Stimulated activated memory B cell treated with anti-CD40 and anti-IgM and Interleukin-4, amounts not matched to agents 10 μg/mL and 1 μg/mL and 100 μg/mL, for 72 hours (primary cell): Measurements from ENCODE around the gene PDZD4.

Experiments
- ATAC-seq: fragments of 150-1000 bp; cut with Tn5 transposase; 2 replicates; pipeline ENCODE4 v1.10.0; 2021
- H3K27ac Mint-ChIP-seq: one replicate; pipeline ENCODE4 v1.8.0; 2022; ENCODE audit warnings: mild to moderate bottlenecking, mixed read lengths
- H3K27me3 Mint-ChIP-seq: one replicate; pipeline ENCODE4 v1.8.0; 2022; ENCODE audit warnings: mixed read lengths
- H3K36me3 Mint-ChIP-seq: one replicate; pipeline ENCODE4 v1.8.0; 2022; ENCODE audit warnings: mixed read lengths
- H3K4me1 Mint-ChIP-seq: one replicate; pipeline ENCODE4 v1.8.0; 2022; ENCODE audit warnings: mixed read lengths
- H3K4me3 Mint-ChIP-seq: one replicate; pipeline ENCODE4 v1.8.0; 2022; ENCODE audit warnings: mild to moderate bottlenecking, moderate library complexity, mixed read lengths
- H3K9me3 Mint-ChIP-seq: one replicate; pipeline ENCODE4 v1.8.0; 2022; ENCODE audit warnings: mixed read lengths

Gene PDZD4

DNA sequence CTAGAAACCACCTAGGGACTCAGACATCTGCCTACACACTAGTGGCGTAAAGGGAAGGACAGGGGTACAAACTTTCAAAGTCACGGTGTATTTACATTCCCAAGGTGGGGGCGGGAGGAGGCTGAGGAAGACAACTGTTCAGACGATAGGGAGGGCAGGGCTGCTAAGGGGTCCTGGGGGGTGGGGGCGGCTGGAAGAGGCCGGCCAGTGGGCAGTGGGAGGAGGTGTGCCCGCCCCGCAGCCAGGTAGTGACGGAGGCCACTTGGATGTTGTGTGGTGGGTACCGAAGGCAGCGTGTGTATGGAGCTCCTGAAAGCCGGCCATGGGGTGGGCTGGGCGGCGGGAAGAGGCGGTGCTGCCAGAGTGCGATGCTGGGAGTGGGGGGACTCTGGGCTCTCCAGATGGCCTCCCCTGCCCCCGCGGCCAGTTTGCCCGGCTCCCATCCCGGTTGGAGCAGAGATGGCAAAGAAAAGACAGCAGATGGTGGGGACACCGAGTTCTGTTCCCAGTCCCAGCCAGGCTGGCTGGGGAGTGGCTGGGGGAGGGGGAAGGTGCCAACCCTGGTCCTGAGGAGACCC, 31.5 kb upstream of the PDZD4 start:
- no peak for ATAC-seq
- H3K36me3 Mint-ChIP-seq, result peaks cover 6% of the 10 kb centered on the region
- no peaks in the 10 kb centered on the region for H3K9me3 Mint-ChIP-seq
- H3K4me1 Mint-ChIP-seq, result peaks cover 17% of the 10 kb centered on the region
- peaks cover 9% of the 10 kb centered on the region for H3K27me3 Mint-ChIP-seq
- H3K4me3 Mint-ChIP-seq, result no peak overlapping the region
- no peak overlapping the region for H3K27ac Mint-ChIP-seq

DNA sequence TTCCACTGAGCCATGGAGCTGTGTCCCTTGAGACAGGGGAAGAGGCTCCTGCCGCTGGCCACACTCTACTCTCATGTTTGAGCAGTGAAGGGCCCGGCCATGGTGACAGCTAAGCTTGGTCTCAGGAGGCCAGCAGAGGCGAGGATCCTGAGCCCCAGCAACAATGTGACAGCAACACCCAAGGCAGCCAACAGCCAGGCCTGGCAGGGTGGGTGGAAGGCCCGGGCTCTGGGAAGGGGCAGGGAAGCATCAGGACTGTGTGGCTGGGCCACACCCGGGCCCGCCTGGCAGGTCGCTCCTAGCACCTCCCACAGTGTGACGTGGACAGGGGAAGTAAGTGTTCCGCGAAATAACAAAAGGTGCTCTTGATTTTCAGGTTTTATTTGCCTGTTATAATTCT, 30.8 kb upstream of the PDZD4 start:
- no peaks in the 10 kb centered on the region for H3K9me3 Mint-ChIP-seq
- H3K4me1 Mint-ChIP-seq, result peaks cover 18% of the 10 kb centered on the region
- peaks cover 6% of the 10 kb centered on the region for H3K36me3 Mint-ChIP-seq
- H3K27ac Mint-ChIP-seq, result no peak overlapping the region
- no peak overlapping the region for H3K4me3 Mint-ChIP-seq
- H3K27me3 Mint-ChIP-seq, result peaks cover 12% of the 10 kb centered on the region
- ATAC-seq, result no peak

DNA sequence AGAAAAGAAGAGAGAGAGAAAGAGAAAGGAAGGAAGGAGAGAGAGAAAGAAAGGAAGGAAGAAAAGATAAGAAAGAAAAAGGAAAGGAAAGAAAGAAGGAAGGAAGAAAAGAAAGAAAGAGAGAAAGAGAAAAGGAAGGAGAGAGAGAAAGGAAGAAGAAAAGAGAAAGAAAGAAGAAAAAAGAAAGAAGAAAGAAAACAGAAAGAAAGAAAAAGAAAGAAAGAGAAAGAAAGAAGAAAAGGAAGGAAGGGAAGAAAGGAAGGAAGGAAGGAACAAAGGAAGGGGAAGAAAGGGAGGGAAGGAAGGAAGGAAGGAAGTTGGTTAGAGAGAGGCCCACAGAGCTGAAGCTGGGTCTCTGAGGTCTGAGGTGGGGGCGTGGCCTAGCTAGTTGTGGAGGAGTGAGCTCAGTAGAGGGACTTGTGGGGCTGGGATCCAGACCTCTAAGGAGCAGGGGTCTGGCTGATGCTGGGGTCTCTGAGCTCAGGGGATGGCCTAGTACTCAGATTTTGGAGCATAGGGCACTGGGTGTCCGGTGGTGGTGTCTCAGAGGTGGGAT, 27.1 kb upstream of the PDZD4 start:
- H3K4me3 Mint-ChIP-seq, result no peak overlapping the region

GRCh38 chrX:153854702-153855101, 24.4 kb upstream of the PDZD4 start:
- H3K27me3 Mint-ChIP-seq, result peaks cover 31% of the 10 kb centered on the region
- peaks cover 10% of the 10 kb centered on the region for H3K4me1 Mint-ChIP-seq
- H3K4me3 Mint-ChIP-seq, result no peak overlapping the region
- H3K9me3 Mint-ChIP-seq, result no peaks in the 10 kb centered on the region
- no peak for ATAC-seq
- H3K36me3 Mint-ChIP-seq, result no peaks in the 10 kb centered on the region
- no peak overlapping the region for H3K27ac Mint-ChIP-seq

More for the DNA sequence above, 27.1 kb upstream of the PDZD4 start:
- Mint-ChIP-seq H3K27ac (no peak overlapping the region), H3K36me3 (no peaks in the 10 kb centered on the region), H3K4me1 (peaks cover 18% of the 10 kb centered on the region), H3K9me3 (no peaks in the 10 kb centered on the region), H3K27me3 (peaks cover 13% of the 10 kb centered on the region)
- ATAC-seq, result no peak

- no peaks in the 10 kb centered on the region for H3K9me3 Mint-ChIP-seq
- H3K27me3 Mint-ChIP-seq, result peaks cover 31% of the 10 kb centered on the region
- ATAC-seq, result no peak
- H3K36me3 Mint-ChIP-seq, result no peaks in the 10 kb centered on the region
- H3K4me3 Mint-ChIP-seq, result no peak overlapping the region
- no peak overlapping the region for H3K27ac Mint-ChIP-seq
- peaks cover 10% of the 10 kb centered on the region for H3K4me1 Mint-ChIP-seq
Measured at GRCh38 chrX:153853902-153854267, 23.5 kb upstream of the PDZD4 start.

DNA sequence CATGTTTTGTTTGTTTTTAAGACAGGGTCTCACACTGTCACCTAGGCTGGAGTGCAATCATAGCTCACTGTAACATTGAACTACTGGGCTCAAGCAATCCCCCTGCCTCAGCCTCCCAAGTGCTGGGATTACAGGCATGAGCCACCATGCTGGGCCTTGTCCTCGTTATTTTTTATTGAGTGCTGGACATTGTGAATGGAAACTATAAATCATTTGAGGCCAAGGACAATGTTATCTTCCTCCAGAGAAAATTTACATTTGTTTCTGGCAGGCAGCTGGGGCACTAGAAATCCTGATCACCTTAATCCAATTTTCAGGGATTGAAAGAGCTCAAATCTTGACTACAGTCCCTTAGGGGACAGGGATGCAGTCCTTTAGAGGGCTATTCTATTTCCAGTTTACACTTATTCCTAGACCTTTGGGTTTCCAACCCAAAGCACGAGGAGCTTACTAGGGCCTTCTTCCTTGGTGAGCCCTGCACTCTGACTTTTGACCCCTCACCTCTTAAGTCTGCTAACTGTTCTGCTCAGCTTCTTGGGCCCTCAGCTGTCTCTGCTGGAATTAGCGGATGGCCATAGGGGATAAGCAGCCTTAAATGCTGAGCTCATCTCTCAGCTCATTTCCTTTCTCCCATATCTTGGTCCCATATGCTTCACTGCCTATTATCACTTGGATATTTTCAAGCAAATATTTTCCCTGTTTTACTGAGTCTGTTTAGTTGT, 23.0 kb upstream of the PDZD4 start:
- Mint-ChIP-seq H3K27ac (no peak overlapping the region), H3K9me3 (no peaks in the 10 kb centered on the region), H3K27me3 (peaks cover 31% of the 10 kb centered on the region), H3K4me1 (peaks cover 10% of the 10 kb centered on the region), H3K4me3 (no peak overlapping the region), H3K36me3 (no peaks in the 10 kb centered on the region)
- no peak for ATAC-seq

- no peaks in the 10 kb centered on the region for H3K9me3 Mint-ChIP-seq
- ATAC-seq, result no peak
- no peak overlapping the region for H3K27ac Mint-ChIP-seq
- H3K36me3 Mint-ChIP-seq, result no peaks in the 10 kb centered on the region
- H3K4me1 Mint-ChIP-seq, result peaks cover 2% of the 10 kb centered on the region
- H3K27me3 Mint-ChIP-seq, result peaks cover 23% of the 10 kb centered on the region
- H3K4me3 Mint-ChIP-seq, result no peak overlapping the region
Measured at GRCh38 chrX:153851981-153852380, 21.6 kb upstream of the PDZD4 start.

- peaks cover 25% of the 10 kb centered on the region for H3K27me3 Mint-ChIP-seq
- H3K4me1 Mint-ChIP-seq, result peaks cover 7% of the 10 kb centered on the region
- no peaks in the 10 kb centered on the region for H3K36me3 Mint-ChIP-seq
- no peak overlapping the region for H3K27ac Mint-ChIP-seq
- no peak for ATAC-seq
- no peak overlapping the region for H3K4me3 Mint-ChIP-seq
- no peaks in the 10 kb centered on the region for H3K9me3 Mint-ChIP-seq
Measured at GRCh38 chrX:153848325-153848724, 18.0 kb upstream of the PDZD4 start.

DNA sequence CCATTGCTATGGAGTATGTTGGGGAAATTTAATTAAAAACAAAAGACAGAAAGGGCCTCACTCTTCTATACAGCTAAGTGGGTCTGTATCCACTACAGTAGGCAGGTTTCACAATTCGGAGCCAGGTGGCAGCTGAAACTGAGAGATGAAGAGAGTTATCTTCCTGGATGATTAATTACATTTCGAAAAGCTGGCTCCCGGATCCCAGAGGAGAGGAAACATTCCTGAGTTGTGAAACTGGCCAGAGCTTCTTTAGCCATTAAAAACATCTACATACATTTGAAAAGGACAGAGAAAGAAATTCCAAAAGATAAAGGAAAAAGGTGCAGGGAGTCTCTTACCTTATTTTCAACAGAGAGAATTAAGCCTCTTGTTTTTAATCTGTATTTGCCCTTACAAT, 15.5 kb upstream of the PDZD4 start:
- no peak overlapping the region for H3K4me3 Mint-ChIP-seq
- H3K36me3 Mint-ChIP-seq, result no peaks in the 10 kb centered on the region
- H3K4me1 Mint-ChIP-seq, result peaks cover 7% of the 10 kb centered on the region
- H3K27ac Mint-ChIP-seq, result no peak overlapping the region
- peaks cover 13% of the 10 kb centered on the region for H3K27me3 Mint-ChIP-seq
- H3K9me3 Mint-ChIP-seq, result no peaks in the 10 kb centered on the region
- no peak for ATAC-seq

DNA sequence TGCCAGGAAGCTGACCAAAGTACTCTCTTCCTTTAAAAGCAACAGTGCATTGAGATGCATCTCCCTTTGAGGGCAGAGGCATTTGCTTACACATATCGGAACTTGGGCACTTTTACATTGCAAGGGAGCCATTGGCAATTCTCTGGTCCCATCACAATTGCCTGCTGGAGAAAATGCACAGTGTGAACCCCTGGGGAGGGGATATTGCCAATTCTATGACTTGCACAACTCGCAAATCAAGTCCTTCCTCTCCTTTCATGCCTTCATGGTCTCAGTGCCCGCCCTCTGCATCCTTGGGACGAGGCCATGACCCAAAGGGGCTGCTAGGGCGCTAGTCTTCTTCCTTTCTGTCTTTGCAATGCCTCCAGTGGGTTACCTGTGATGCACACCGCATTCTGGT, 14.9 kb upstream of the PDZD4 start:
- Mint-ChIP-seq H3K27me3 (peaks cover 11% of the 10 kb centered on the region), H3K9me3 (no peaks in the 10 kb centered on the region), H3K27ac (no peak overlapping the region), H3K4me3 (no peak overlapping the region), H3K4me1 (peaks cover 7% of the 10 kb centered on the region), H3K36me3 (no peaks in the 10 kb centered on the region)
- no peak for ATAC-seq

- Mint-ChIP-seq H3K27me3 (peaks cover 11% of the 10 kb centered on the region), H3K36me3 (no peaks in the 10 kb centered on the region), H3K4me3 (no peak overlapping the region), H3K9me3 (no peaks in the 10 kb centered on the region), H3K4me1 (peaks cover 7% of the 10 kb centered on the region), H3K27ac (no peak overlapping the region)
- ATAC-seq, result no peak
Measured at GRCh38 chrX:153844509-153845082, 14.3 kb upstream of the PDZD4 start.

GRCh38 chrX:153836921-153837320, 6.6 kb upstream of the PDZD4 start:
- Mint-ChIP-seq H3K36me3 (no peaks in the 10 kb centered on the region), H3K4me3 (no peak overlapping the region), H3K27me3 (peaks cover 33% of the 10 kb centered on the region), H3K27ac (no peak overlapping the region), H3K4me1 (no peaks in the 10 kb centered on the region), H3K9me3 (no peaks in the 10 kb centered on the region)
- no peak for ATAC-seq

GRCh38 chrX:153832728-153833127, 2.4 kb upstream of the PDZD4 start:
- no peaks in the 10 kb centered on the region for H3K36me3 Mint-ChIP-seq
- H3K4me1 Mint-ChIP-seq, result no peaks in the 10 kb centered on the region
- H3K9me3 Mint-ChIP-seq, result no peaks in the 10 kb centered on the region
- ATAC-seq, result no peak
- H3K4me3 Mint-ChIP-seq, result no peak overlapping the region
- H3K27ac Mint-ChIP-seq, result no peak overlapping the region
- H3K27me3 Mint-ChIP-seq, result peaks cover 43% of the 10 kb centered on the region

GRCh38 chrX:153831429-153832150, 1.2 kb upstream of the PDZD4 start:
- H3K27me3 Mint-ChIP-seq, result peaks cover 52% of the 10 kb centered on the region
- no peak for ATAC-seq
- H3K27ac Mint-ChIP-seq, result no peak overlapping the region
- H3K36me3 Mint-ChIP-seq, result no peaks in the 10 kb centered on the region
- no peaks in the 10 kb centered on the region for H3K4me1 Mint-ChIP-seq
- H3K4me3 Mint-ChIP-seq, result peak overlapping the region; percentile 53
- H3K9me3 Mint-ChIP-seq, result no peaks in the 10 kb centered on the region

GRCh38 chrX:153830640-153831428, 490 bp upstream of the PDZD4 start:
- Mint-ChIP-seq H3K36me3 (no peaks in the 10 kb centered on the region), H3K27ac (no peak overlapping the region), H3K27me3 (peaks cover 52% of the 10 kb centered on the region), H3K4me3 (no peak overlapping the region), H3K9me3 (no peaks in the 10 kb centered on the region), H3K4me1 (no peaks in the 10 kb centered on the region)
- no peak for ATAC-seq
